ENCODE data around the gene ATL2.
"Not testable (repeated sequence)": the region's sequence is repeated elsewhere in the genome, so short reads cannot be mapped to it uniquely, and the experiment has no call there.

ATL2 gene

GRCh38 chr2:38263293-38263692 lies 113.8 kb downstream of the ATL2 start:
- DNase-seq (ENCODE audit: low spot score), result no peak
- in situ Hi-C loops (cut with MboI; ENCODE audit: low pct_unique_long_range_greater_than_20kb, low sequenced_read_pairs, unreplicated experiment), result loop anchor here (10.0 to 25.0 kb wide), 2 partner anchors 368 to 876 kb away; no protein-coding TSS in a partner anchor
- TF ChIP-seq CTCF (IDR thresholded peaks at IDR 0.05; ENCODE audit: extremely low read depth, insufficient read depth, missing control alignments), result no peak

- peak; percentile 25 for DNase-seq (ENCODE audit: low spot score)
- in situ Hi-C loops (cut with MboI; ENCODE audit: low pct_unique_long_range_greater_than_20kb, low sequenced_read_pairs, unreplicated experiment), result loop anchor here (10.0 to 25.0 kb wide), 2 partner anchors 367 to 875 kb away; no protein-coding TSS in a partner anchor
- peak; percentile 22 for TF ChIP-seq CTCF (IDR thresholded peaks at IDR 0.05; ENCODE audit: extremely low read depth, insufficient read depth, missing control alignments)
These were observed 114.8 kb downstream of the ATL2 start for GRCh38 chr2:38262069-38262871.

- DNase-seq (ENCODE audit: low spot score), result no peak
- in situ Hi-C loops (cut with MboI; ENCODE audit: low pct_unique_long_range_greater_than_20kb, low sequenced_read_pairs, unreplicated experiment), result loop anchor here (10.0 to 25.0 kb wide), 2 partner anchors 367 to 874 kb away; no protein-coding TSS in a partner anchor
- TF ChIP-seq CTCF (IDR thresholded peaks at IDR 0.05; ENCODE audit: extremely low read depth, insufficient read depth, missing control alignments), result no peak
These were observed 115.5 kb downstream of the ATL2 start for GRCh38 chr2:38261569-38262068.

- DNase-seq (ENCODE audit: low spot score), result no peak
- no peak for TF ChIP-seq CTCF (IDR thresholded peaks at IDR 0.05; ENCODE audit: extremely low read depth, insufficient read depth, missing control alignments)
- in situ Hi-C loops (cut with MboI; ENCODE audit: low pct_unique_long_range_greater_than_20kb, low sequenced_read_pairs, unreplicated experiment), result loop anchor here (10.0 to 25.0 kb wide), 2 partner anchors 366 to 874 kb away; no protein-coding TSS in a partner anchor
These were observed 116.1 kb downstream of the ATL2 start for GRCh38 chr2:38260972-38261371.

- peak; percentile 41 for TF ChIP-seq CTCF (IDR thresholded peaks at IDR 0.05; ENCODE audit: extremely low read depth, insufficient read depth, missing control alignments)
- in situ Hi-C loops (cut with MboI; ENCODE audit: low pct_unique_long_range_greater_than_20kb, low sequenced_read_pairs, unreplicated experiment), result loop anchor here (10.0 to 25.0 kb wide), 2 partner anchors 366 to 873 kb away; no protein-coding TSS in a partner anchor
- peak; percentile 30 for DNase-seq (ENCODE audit: low spot score)
These were observed 116.6 kb downstream of the ATL2 start for GRCh38 chr2:38260469-38260868.

GRCh38 chr2:38259311-38259710 lies 117.8 kb downstream of the ATL2 start:
- DNase-seq (ENCODE audit: low spot score), result no peak
- TF ChIP-seq CTCF (IDR thresholded peaks at IDR 0.05; ENCODE audit: extremely low read depth, insufficient read depth, missing control alignments), result no peak
- in situ Hi-C loops (cut with MboI; ENCODE audit: low pct_unique_long_range_greater_than_20kb, low sequenced_read_pairs, unreplicated experiment), result loop anchor here (25.0 kb wide), 1 partner anchor 872 kb away; no protein-coding TSS in a partner anchor

- DNase-seq (ENCODE audit: low spot score), result not testable (repeated sequence)
- in situ Hi-C loops (cut with MboI; ENCODE audit: low pct_unique_long_range_greater_than_20kb, low sequenced_read_pairs, unreplicated experiment), result loop anchor here (25.0 kb wide), 1 partner anchor 870 kb away; no protein-coding TSS in a partner anchor
These were observed 119.4 kb downstream of the ATL2 start for GRCh38 chr2:38257680-38258079.

Data from GM13977 (cell line).